GM18858 (cell line): ENCODE measurements around the gene PRPF31.
A peak's percentile ranks its signal among the peaks of the same experiment; 100 is the strongest.
"Not testable (repeated sequence)": the region's sequence is repeated elsewhere in the genome, so short reads cannot be mapped to it uniquely, and the experiment has no call there.

Source experiments
- ATAC-seq: cut with Tn5 transposase; IDR thresholded peaks from one replicate; pipeline ENCODE4 v1.9.1; 2021; ENCODE audit not compliant: unreplicated experiment

PRPF31 gene, protein sequence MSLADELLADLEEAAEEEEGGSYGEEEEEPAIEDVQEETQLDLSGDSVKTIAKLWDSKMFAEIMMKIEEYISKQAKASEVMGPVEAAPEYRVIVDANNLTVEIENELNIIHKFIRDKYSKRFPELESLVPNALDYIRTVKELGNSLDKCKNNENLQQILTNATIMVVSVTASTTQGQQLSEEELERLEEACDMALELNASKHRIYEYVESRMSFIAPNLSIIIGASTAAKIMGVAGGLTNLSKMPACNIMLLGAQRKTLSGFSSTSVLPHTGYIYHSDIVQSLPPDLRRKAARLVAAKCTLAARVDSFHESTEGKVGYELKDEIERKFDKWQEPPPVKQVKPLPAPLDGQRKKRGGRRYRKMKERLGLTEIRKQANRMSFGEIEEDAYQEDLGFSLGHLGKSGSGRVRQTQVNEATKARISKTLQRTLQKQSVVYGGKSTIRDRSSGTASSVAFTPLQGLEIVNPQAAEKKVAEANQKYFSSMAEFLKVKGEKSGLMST

DNA sequence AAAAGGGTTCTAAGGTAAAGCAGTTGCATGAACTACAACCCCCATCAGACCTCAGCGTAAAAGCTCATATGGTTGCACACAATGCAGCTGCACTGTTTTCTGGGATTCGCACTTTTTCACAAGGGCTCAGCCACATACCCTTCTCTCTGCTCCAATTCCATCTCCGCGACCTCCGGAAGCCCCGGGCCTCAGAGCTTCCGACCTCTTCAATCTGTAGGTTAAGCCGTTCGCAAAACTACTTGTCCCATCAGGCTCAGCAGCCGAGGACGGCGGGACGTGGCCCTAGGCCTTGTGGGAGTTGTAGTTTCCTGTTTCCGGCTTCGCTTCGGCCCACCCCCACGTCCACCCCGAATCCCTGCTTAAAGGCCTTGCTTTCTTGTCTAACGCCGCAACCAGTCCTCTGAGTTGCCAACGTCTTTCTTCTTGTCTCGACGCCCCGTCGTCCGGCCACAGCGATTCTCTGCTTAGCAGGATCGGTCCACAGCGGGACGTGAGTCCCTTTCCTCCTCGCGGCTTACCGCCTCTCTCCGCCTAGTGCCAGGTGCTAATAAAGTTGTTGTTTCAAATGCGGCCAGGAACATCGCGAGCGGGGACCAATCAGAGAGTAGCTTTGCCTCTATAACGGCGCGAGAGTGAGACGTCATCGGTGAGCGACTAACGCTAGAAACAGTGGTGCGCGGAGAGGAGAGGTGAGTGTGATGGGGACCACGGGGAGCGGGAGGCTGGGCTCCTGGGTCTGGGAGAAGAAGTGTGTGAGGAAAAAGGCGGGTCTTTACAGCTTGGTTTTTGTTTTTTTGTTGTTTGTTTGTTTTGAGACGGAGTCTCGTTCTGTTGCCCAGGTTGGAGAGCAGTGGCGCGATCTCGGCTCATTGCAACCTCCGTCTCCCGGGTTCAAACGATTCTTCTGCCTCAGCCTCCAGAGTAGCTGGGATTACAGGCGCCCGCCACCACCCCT lies at the start of gene PRPF31, which contains the start of gene TFPT:
TSS of gene PRPF31 (plus strand) at position 646 of the 955 bp plus-strand sequence. CDS start 2,525 bp downstream, outside the sequence.
TSS of gene TFPT (minus strand) at position 549 of the 955 bp plus-strand sequence. CDS start at position 161, 388 bp downstream.
- peak; percentile 61 for ATAC-seq

- no peak for ATAC-seq
Measured at GRCh38 chr19:54069470-54069869, 46.1 kb upstream of the PRPF31 start.

- no peak for ATAC-seq
Measured at GRCh38 chr19:54073829-54074228, 41.7 kb upstream of the PRPF31 start.

GRCh38 chr19:54074851-54075250 lies 40.7 kb upstream of the PRPF31 start:
- ATAC-seq = no peak

- ATAC-seq = no peak
Measured at GRCh38 chr19:54077334-54077733, 38.2 kb upstream of the PRPF31 start.

GRCh38 chr19:54081032-54081431 lies 34.5 kb upstream of the PRPF31 start, which contains the start of gene TARM1:
Gene TARM1 (minus strand): TSS chr19:54081365. CDS start chr19:54081340, 25 bp downstream.
- no peak for ATAC-seq

- ATAC-seq = no peak
Measured at GRCh38 chr19:54084410-54084809, 31.1 kb upstream of the PRPF31 start.

DNA sequence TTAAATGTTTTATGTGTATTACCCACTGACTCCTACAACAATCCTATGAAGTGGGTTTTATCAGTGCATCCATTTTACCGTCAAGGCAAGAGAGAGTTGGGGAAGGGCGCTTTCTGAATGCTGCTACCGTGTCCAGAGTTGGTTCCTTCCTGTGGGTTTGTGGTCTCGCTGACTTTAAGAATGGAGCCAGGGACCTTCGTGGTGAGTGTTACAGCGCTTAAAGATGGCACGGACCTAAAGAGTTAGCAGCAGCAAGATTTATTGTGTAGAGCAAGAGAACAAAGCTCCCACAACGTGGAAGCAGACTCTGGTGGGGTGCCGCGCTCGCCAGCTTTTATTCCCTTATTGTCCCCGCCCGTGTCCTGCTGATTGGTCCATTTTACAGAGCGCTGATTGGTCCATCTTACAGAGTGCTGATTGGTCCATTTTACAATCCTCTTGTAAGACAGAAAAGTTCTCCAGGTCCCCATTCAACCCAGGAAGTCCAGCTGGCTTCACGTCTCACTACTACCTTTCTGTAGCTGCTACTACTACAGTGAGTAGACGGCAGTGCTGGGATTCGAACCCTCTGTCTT lies 21.0 kb upstream of the PRPF31 start:
- ATAC-seq = no peak

- no peak for ATAC-seq
Measured at GRCh38 chr19:54095136-54095858, 20.3 kb upstream of the PRPF31 start.

- ATAC-seq = not testable (repeated sequence)
Measured at GRCh38 chr19:54095859-54096616, 19.5 kb upstream of the PRPF31 start.

DNA sequence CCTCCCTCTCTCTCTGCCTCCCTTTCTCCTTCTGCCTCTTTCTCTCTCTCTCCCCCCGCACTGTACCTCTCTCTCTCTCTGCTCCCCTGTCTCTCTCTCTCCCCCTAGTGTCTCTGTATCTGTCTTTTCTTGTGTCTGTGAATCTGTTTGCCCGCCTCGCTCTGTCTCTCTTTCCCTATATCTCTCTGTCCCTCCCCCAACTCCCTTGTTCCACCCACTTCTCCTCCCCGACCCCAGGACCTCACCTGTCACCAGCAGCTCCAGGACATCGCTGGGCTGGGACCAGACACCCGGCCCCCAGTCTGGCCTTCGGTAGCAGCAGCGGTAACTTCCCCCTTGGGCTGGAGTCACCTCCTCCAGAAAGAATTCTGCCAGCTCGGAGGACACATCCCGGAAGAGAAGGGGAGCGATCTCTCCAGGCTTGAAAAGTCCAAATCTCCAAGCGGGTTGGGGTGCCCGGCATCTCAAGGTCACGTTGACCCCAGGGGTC lies 18.9 kb upstream of the PRPF31 start:
- no peak for ATAC-seq

- ATAC-seq = no peak
Measured at GRCh38 chr19:54099190-54099902, 16.2 kb upstream of the PRPF31 start.

DNA sequence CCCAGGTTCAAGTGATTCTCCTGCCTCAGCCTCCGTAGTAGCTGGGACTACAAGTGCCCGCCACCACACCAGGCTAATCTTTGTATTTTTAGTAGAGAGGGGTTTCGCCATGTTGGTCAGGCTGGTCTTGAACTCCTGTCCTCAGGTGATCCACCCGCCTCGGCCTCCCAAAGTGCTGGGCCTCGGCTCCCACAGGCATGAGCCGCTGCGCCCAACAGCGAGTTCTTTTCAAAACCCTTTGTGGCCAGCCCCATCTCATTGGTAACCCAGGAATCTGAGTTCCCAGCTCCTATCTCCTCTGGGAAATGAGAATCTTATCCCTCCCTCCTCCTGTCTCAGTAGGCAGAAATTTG lies 15.7 kb upstream of the PRPF31 start:
- not testable (repeated sequence) for ATAC-seq

DNA sequence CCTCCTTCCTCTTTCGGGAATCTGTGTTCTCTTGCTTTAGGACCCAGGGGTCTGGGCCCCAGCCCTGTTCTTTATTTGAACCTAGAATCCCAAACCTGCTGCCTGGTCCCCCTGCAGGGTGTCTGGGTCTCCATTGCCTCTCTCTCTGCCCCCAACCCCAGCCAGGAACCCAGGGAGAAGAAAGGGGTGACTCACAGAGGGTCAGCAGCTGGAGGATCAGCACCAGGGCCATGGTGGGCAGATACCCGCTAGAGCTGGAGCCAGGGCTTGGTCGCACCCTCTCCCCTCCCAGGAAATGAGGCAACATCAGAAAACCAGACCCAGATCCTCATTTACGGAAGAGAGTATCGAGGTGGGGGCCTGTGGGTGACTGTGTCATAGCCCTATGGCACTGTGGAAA lies 15.0 kb upstream of the PRPF31 start, which contains the start of gene OSCAR:
TSS of gene OSCAR (minus strand) at position 243 of the 400 bp plus-strand sequence. CDS start at position 232, 11 bp downstream.
- ATAC-seq = no peak

DNA sequence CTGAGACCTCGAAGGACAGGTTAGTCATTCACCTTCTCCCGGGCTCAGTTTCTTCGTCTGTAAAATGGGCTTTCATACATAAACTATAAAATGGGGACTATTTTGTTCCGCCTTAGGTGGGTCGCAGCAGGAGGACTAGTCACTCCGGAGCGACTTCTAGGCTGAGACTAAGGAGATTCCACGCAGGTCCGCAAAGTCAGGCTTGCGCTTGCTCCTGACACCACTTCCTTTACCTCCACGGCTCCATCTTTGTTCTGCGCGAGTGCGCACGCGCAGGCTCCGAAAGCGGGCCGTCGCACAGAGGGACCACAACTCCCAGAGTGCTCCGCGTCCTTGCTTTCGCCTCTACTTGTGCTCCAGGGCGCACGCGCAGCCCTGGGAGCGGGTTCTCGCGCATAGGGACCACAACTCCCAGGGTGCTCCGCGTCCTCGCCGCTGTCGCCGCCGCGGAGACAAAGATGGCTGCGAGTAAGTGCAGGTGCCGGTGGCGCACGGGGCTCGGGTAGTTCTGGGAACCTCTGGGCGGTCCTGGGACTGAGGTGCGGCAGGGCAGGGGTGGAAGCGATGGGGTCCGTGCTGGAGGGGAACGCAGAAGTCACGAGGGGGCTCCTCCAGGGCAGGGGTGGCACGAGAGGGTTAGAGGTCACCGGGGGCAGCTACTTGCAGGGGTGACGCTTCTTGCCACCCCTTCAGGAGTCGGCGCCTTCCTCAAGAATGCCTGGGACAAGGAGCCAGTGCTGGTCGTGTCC lies 13.0 kb upstream of the PRPF31 start, which contains the start of gene NDUFA3:
TSS of gene NDUFA3 (plus strand) at position 435 of the 749 bp plus-strand sequence. CDS start at position 459, 24 bp downstream.
- ATAC-seq = peak; percentile 94

- no peak for ATAC-seq
Measured at GRCh38 chr19:54104998-54105715, 10.4 kb upstream of the PRPF31 start.

- ATAC-seq = no peak
Measured at GRCh38 chr19:54105796-54106195, 9.8 kb upstream of the PRPF31 start.
